GM19240 (cell line): ENCODE data around the gene HS1BP3.

Experiments used
- DNase-seq: peaks from one replicate; pipeline ENCODE4 v3.0.0; 2011; ENCODE audit warnings: low spot score; ENCODE audit not compliant: insufficient read length

HS1BP3 gene

GRCh38 chr2:20602803-20603202 lies 48.1 kb downstream of the HS1BP3 start:
- DNase-seq, result no peak

DNA sequence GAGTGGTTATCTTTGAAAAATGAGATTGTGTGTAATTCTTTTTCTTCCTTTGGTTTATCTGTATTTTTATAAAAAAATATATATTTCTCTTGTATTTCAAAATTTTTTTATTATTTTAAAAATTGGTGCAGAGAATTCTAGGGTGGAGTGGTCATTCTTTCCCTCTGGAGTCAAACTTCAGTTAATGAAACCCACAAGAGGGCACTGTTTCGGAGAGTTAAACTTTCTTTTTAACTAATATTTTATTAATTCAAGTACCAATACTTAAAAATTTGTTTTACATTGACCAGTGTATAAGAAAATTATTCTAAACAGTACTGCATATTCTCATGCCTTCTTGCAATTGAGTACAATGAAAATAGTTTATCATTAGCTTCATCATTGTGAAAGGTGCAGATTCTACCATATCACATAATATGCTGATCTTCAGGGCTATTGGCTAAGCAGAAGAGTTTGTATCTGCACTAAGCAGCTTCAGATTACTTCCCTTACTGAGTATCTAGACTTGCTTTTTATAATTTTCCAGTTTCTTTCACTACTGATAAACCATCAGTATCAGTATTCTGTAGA lies 50.1 kb downstream of the HS1BP3 start:
- DNase-seq, result no peak

GRCh38 chr2:20599861-20600461 lies 50.9 kb downstream of the HS1BP3 start:
- DNase-seq, result no peak

DNA sequence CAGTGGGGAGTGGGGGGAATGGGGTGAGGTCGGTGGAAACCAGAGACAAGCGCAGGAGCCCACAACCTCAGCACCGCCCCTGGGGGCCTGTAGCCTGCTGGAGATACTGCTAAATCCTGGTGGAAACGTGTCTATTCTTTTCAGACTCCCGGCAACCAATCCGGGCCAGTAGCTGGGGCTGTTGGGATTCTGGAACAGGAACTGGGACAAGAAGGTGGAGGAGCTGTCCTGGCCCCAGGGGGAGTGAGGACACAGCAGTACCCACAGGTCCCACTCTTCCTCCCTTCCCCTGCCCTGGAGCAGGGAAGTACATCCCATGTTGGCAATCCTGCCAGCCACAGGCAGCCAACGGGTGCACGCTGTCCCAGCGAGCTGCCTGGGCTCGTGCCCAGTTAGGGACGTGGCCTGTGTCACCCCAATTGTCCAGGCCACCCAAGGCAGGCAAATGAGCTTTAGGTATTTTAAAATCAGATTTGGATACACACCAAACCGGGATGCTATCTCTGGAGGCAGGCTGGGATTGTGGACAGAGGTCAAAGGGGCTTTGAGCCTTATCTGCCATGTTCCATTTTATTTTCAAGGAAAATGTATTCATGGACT lies 51.8 kb downstream of the HS1BP3 start:
- DNase-seq, result no peak

DNA sequence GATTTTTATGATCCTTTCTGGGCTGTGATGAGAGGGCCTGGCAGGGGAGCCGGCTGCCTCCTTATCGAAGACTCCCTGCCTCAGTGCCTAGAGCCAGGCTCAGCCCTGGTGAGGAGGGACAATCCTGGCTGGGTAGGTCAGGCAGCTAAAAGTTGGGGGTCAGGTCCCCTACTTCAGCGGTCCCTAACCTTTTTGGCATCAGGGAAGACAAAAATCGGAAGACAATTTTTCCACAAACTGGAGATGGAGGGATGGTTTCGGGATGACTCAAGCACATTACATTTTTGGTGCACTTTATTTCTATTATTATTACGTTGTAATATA lies 53.1 kb downstream of the HS1BP3 start:
- no peak for DNase-seq

- no peak for DNase-seq
Measured at GRCh38 chr2:20596973-20597859, 53.7 kb downstream of the HS1BP3 start.

DNA sequence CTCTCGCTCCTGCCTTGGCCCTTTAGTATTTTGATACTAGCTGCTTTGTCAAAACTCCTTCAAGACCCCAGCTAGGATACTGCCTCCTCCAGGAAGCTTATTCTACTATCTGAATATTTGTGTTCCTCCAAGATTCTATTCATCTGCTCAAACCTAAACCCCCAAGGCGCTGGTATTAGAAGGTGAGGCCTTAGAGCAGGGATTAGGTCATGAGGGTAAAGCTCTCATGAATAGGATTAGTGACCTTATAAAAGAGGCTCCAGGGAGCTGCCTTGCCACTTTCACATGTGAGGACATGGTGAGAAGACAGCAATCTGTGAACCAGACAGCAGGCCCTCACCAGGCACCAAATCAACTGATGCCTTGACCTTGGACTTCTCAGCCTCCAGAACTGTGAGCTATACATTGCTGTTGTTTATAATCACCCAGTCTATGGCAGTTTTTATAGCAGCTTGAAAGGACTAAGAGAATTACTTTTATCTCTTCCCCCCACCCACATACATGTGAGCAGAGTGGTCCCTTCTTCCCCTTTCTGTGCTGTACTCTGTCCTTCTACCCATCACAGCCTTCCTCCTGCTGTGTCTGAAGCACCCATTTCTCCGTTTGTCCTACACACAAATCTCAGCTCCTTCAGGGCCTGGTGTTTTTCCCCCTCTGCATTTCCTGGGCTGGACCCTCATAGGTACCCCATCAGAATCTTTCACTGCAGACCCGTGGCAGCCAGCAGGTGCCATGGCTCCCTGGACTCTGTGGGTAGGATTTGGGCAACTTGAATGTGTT lies 54.5 kb downstream of the HS1BP3 start:
- DNase-seq, result no peak

DNA sequence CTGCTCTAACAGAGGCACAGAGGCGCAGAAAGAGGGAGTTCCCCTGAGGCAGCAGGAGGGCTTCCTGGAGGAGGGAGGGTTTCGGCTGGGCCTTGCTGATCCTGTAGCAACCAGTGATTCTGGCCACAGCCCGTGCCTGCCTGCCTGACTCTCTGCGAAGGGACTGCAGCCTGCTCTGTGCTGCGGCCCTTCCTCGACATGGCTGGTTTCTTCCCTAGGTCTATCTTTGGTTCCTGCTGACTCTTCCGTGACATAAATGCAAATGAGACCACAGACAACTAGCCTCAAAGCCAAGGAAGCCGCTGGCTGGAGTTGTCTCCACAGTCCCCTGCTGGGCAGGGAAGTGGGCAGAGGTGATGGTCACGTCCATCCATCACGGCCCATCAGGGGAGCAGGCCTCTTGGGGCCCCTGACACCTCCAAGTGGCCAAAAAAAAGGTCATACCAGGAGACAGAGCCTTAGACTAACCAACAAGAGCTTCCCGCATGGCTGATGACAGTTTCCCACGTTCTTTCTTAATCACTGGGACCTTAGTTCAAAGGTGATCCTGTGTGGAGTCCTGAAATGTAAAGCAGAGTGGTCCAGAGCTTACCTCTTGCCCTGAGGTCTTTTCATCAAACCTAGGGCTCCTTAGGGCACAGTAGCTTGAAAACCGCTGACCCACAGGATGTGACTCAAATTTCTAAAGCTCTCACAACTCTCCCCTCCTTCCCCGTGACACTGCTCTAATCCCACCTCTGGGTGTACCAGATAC lies 55.3 kb downstream of the HS1BP3 start:
- DNase-seq, result peak; percentile 72

DNA sequence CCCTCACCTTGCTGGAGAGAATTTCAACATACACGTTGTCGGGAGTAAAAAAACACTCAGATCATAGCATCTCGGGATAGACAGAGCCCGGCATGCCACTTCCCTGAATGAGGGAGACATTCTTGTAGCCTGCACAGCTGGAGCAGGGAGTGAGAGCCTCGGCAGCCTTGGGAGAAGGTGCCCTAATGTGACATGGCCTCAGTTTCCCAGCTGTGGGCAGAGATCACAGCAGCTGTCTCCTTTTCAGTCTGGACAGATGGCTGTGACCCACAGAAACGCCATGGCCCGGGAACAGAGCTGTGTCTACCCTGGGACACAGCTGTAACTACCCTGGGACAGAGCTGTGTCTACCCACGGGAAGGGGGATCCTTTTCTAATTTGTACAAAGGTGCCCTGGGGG lies 55.9 kb downstream of the HS1BP3 start:
- DNase-seq, result no peak

- no peak for DNase-seq
Measured at GRCh38 chr2:20594048-20594750, 56.7 kb downstream of the HS1BP3 start.

- DNase-seq, result no peak
Measured at GRCh38 chr2:20593072-20594034, 57.5 kb downstream of the HS1BP3 start.

DNA sequence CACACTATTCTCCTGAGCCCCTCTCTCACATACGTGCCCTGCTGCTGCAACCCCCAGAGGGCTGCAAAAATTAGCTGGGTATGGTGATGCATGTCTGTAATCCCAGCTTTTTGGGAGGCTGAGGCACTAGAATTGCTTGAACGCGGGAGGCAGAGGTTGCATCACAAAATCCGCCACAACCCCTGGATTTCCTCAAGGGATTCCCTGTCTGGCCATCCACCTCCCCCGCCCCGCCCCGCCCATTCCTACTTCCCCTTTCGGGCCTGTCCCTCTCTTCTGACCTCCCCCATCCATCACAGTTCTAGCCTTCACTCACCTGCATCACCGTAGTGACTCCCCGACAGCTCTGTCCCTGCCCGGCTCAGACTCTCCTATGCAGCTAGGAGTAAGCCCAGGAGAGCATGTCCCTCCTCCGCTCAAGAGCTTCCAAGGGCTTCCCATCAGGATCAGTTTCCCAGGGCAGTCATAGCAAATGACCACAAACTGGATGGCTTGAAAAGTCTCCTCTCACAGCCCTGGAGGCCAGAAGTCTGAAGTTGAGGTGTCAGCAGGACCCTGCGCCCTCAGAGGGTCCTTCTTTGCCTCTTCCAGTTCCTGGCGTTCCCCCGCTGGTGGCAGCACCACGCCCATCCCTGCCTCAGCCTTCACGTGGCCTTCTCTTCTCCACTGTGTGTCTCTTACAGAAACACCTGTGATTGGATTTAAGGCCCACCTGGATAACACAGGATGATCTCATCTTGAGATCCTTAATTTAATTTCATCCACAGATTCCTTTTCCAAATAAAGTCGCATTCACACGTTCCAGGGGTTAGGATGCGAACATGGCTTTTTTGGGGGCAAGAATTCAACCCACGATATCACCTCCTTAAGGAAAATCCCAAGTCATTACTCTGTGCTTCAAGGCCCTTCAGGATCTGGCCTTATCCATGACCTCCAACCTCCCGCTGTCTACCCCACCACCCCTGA lies 58.5 kb downstream of the HS1BP3 start:
- no peak for DNase-seq

- DNase-seq, result no peak
Measured at GRCh38 chr2:20590704-20591515, 60.0 kb downstream of the HS1BP3 start.

DNA sequence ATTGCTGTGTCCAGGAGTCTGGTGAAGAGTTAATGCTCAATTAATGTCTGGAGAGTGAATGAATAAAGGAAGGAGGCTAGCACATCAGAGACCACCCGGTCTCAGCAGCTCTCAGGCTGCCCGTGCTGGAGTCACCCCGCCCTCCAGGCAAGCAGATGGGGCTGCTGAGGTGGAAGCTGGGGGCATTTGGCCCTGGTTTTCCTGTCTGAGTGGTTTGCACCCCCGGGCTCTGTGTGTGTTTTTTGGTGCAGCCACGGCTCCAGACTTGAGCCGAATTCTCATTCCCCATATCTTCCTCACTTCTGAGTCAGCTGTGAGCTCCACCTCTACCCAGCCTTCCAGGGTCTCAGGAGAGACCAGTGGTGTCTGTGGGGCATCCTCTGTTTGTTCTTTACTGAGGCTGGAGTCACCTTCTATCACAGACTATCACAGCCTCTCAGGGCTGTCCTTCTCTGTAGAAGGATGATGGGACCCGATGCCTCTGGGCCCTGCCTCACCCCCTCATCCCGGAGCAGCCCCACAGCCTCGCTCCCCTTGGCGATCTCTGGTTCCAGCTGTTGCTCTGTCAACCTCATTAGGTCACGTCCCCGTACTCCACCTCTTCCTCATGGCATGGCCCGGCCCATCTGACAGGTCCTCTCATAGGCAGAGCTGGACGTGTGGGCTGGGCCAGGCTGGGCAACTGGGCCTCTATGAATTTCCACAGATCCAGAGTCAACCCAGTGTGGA lies 60.8 kb downstream of the HS1BP3 start:
- no peak for DNase-seq

DNA sequence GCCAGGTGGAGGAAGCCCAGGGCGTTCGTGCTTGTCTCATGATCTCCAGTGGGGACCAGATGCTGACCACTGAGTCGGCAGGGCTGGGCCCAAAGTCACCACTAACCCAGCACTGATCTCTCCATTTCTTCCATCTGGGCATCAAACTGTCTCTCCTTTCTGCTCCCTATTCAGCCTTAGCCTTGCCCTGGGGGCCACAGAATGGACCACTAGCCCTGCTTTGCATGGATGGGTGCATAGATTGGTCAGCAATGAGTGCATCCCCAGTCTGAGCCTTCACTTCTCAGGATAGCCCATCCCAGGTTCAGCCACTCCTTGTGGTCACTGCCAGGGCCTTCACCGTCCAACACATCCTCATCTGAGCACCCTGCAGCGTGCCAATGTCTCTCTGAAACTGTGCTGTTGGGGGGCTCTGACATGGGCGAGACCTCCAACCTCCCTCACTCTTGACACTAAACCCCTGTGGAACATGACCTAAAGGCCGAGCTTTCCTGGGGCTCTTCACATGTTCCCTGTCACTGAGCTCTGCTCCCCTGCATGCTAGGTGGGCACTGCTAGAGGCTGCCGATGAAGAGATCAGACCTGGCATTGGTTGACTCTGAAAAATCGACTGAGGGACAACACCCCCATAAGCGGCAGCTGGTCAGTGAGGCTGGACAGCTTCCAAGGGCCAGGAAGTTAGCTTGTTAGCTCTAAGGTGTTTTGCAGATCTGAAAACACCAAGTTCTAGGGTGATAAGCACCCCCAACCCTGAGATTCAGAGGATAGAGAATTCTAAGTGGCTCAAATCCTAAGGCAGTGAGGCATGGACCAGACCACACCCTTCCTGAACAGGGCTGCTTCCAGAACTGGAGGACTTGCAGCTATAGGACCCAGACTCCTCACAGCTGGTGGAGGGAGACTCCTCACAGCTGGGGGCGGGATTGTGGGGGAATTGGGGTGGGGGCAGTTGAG lies 61.7 kb downstream of the HS1BP3 start:
- DNase-seq, result no peak
